IPS-20b (cell line): ENCODE measurements around the gene RHOB.

Experiments used
- H3K27ac ChIP-seq: one replicate; pipeline ENCODE4 v1.5.1; 2013; ENCODE audit warnings: low read length
- H3K27me3 ChIP-seq: 2 replicates; pipeline ENCODE4 v1.6.1; 2013; ENCODE audit warnings: mild to moderate bottlenecking, low read length, inconsistent platforms; ENCODE audit not compliant: insufficient read depth
- H3K36me3 ChIP-seq: 2 replicates; pipeline ENCODE4 v1.6.1; 2013; ENCODE audit warnings: low read depth, mild to moderate bottlenecking, inconsistent platforms, low read length, moderate library complexity; ENCODE audit not compliant: insufficient read depth
- H3K4me1 ChIP-seq: 2 replicates; pipeline ENCODE4 v1.6.1; 2013; ENCODE audit warnings: mild to moderate bottlenecking, control low read depth, inconsistent platforms, low read length, moderate library complexity; ENCODE audit not compliant: insufficient read depth
- H3K4me3 ChIP-seq: 2 replicates; pipeline ENCODE4 v1.5.1; 2013; ENCODE audit warnings: mild to moderate bottlenecking, low read length, inconsistent platforms
- H3K9ac ChIP-seq: 2 replicates; pipeline ENCODE4 v1.6.1; 2013; ENCODE audit warnings: low read depth, mild to moderate bottlenecking, inconsistent platforms, low read length, moderate library complexity
- H3K9me3 ChIP-seq: 2 replicates; pipeline ENCODE4 v1.6.1; 2013; ENCODE audit warnings: mild to moderate bottlenecking, low read depth, low read length, inconsistent platforms; ENCODE audit not compliant: insufficient read depth

RHOB gene

DNA sequence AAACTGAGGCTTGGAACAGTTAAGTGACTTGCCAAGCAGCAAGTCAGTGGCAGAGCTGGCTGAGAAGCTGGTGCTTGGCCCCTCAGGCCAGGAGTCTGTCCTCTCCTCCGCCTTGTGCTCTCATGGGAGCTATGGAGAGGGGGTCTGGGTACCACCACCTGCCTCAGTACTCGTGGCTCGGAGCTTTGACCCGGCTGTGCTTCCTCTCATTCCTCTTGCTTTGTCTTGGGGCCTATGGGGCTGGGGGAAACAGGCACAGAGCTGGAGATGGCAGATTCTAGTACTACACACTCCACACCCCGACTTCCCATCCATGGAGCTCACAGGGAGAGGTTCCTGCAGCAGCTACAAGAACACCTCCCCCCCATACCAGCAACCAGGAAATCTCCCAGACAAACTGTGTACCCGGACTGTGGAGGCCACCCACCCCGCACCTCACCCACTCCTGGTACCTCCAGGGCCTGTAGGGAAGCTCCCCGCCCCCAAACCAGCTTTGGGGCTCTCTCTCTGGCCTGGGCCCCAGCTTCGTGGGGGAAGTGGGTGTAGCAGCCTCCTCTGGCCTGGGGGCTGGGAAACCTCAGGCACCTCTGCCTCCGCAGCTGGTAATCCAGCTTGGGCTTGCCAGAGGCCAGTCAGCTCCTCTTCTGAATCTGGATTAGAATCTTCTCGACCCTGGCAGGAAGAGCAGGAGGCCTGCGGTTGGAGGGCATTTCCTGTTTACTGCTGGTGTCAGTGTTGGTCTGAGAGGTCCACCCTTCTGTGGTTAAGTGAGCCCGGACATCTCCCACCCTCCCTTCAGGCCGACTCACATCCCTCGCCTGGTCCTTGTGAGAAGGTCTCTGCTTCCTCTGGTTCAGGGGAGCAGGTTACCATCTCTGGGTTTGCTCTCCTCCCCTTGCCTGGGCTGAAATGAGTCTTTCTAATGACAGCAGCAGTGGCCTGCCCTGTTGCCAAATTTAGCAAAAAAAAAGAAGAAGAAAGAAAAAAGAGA, 22.3 kb upstream of the RHOB start:
- Histone ChIP-seq H3K9me3 (no peaks in the 10 kb centered on the region), H3K36me3 (no peaks in the 10 kb centered on the region), H3K4me1 (no peaks in the 10 kb centered on the region), H3K27me3 (no peaks in the 10 kb centered on the region), H3K9ac (no peak overlapping the region), H3K4me3 (no peak overlapping the region), H3K27ac (no peak overlapping the region)

DNA sequence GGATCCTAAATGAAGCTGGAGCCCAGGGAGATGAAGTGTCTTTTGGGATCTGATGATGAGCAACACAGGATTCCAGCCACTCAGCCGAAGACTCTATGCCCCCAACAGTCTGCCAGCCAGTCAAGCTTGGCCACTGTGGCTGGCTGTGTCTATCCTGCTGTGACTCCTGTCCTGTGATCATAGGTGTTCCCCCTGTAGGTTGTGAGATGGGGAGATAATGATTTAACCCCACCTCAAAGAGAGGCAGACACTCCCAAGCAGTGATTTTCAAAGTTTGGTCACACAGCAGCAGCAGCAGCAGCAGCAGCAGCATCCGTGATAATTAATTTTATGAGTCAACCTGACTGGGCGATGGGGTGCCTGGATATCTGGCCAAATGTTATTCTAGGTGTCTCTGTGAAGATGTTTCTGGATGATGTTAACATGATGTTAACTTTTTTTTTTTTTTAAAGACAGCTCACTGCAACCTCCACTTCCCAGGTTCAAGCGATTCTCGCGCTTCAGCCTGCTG, 21.4 kb upstream of the RHOB start:
- no peaks in the 10 kb centered on the region for H3K9me3 ChIP-seq
- H3K4me3 ChIP-seq: no peak overlapping the region
- H3K27ac ChIP-seq: no peak overlapping the region
- H3K9ac ChIP-seq: no peak overlapping the region
- no peaks in the 10 kb centered on the region for H3K4me1 ChIP-seq
- no peaks in the 10 kb centered on the region for H3K36me3 ChIP-seq
- no peaks in the 10 kb centered on the region for H3K27me3 ChIP-seq

DNA sequence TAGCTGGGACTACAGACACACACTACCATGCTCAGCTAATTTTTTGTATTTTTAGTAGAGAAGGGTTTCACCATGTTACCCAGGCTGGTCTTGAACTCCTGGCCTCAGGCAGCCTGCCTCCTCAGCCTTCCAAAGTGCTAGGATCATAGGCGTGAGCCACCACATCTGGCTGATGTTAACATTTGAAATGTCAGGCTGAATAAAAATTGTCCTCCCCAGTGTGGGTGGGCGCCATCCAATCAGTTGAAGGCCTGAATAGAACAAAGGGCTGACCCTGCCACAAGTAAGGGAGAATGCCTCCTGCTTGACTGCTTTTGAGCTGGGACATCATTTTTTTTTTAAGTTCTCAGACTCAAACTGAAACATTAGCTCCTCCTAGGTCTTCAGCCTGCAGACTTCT, 21.0 kb upstream of the RHOB start:
- Histone ChIP-seq H3K9ac (no peak overlapping the region; the same call in 1 of the 2 replicates), H3K4me3 (no peak overlapping the region), H3K4me1 (no peaks in the 10 kb centered on the region), H3K27ac (no peak overlapping the region), H3K36me3 (no peaks in the 10 kb centered on the region), H3K27me3 (no peaks in the 10 kb centered on the region), H3K9me3 (no peaks in the 10 kb centered on the region)

DNA sequence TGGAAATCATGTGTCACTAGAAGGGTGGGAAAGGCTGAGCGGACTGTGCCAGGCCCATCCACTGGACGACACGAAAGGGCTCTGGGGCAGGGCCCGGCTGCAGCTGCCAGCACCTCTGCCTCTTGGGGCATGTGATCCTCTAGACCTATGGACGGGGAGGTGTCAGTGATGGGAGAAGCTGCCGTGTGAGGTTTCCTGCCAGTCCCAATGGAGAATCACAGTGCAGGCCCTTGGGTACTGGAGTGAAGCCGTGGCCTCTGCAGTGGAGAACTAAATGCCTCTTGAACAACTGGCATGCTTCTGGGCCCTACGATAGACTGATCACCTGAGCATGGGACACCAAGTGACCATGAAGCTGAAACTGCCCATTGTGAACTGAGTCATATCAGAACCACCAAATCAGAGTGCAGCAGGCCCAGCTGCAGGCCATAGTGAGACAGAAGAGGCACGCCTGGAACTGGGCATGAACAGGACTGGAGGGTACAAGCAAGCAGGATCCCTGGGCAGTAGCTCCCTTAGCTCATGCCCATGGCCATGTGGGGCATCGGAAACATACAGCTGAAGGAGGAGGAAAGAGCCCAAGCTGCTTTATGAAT, 18.8 kb upstream of the RHOB start:
- no peaks in the 10 kb centered on the region for H3K9me3 ChIP-seq
- no peaks in the 10 kb centered on the region for H3K4me1 ChIP-seq

DNA sequence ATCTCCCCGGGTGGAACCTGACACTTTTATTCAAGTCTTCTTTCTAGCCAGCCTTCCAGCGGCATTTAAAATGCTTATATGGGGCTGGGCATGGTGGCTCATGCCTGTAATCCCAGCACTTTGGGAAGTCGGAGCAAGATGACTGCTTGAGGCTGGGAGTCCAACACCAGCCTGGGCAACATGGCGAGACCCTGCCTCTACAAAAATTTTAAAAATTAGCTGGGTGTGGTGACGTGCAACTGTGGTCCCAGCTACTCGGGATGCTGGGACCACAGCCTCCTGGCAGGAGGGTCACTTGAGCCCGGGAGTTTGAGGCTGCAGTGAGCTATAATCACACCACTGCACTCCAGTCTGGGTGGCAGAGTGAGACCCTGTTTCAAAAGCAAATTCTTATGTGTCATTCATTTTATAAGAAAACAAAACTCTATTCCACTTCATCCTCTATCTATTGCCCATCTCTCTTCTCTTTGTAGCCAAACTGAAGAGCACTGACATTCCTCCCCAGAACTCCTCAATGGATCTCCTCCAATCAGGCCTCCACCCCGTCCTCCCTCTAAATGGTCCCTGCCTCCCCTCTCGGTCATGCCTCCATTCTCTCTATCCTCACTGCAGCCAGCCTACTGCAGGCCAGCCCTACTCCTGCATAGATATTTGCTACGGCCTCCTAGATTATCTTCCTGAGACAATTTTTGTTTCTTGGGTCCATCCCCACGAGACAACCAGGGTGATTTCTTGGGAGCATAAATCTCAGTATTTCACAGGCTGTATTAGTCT, 18.0 kb upstream of the RHOB start:
- H3K4me3 ChIP-seq: no peak overlapping the region
- H3K27me3 ChIP-seq: no peaks in the 10 kb centered on the region
- no peaks in the 10 kb centered on the region for H3K9me3 ChIP-seq
- no peak overlapping the region for H3K9ac ChIP-seq
- H3K27ac ChIP-seq: no peak overlapping the region
- H3K36me3 ChIP-seq: no peaks in the 10 kb centered on the region
- H3K4me1 ChIP-seq: no peaks in the 10 kb centered on the region

More for the DNA sequence above, 18.8 kb upstream of the RHOB start:
- Histone ChIP-seq H3K36me3 (no peaks in the 10 kb centered on the region), H3K27ac (no peak overlapping the region), H3K27me3 (no peaks in the 10 kb centered on the region), H3K9ac (no peak overlapping the region), H3K4me3 (no peak overlapping the region)

DNA sequence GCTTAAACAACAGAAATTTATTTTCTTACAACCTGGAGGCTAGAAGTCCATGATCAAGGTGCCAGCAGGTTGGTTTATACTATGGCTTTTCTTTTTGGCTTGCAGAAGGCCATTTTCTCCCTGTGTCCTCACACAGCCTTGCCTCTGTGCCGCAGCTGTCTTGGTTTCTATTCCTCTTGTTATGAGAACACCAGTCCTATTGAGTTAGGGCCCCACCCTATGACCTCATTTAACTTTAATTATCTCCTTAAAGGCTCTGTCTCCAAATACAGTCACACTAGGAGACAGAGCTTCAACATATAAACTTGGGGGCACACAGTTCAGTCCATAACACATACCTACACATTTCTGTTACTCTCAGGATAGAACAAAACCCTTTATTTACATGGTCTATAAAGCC, 17.3 kb upstream of the RHOB start:
- H3K36me3 ChIP-seq: no peaks in the 10 kb centered on the region
- H3K27me3 ChIP-seq: no peaks in the 10 kb centered on the region
- H3K9ac ChIP-seq: no peak overlapping the region
- no peaks in the 10 kb centered on the region for H3K9me3 ChIP-seq
- no peaks in the 10 kb centered on the region for H3K4me1 ChIP-seq
- no peak overlapping the region for H3K4me3 ChIP-seq
- no peak overlapping the region for H3K27ac ChIP-seq

DNA sequence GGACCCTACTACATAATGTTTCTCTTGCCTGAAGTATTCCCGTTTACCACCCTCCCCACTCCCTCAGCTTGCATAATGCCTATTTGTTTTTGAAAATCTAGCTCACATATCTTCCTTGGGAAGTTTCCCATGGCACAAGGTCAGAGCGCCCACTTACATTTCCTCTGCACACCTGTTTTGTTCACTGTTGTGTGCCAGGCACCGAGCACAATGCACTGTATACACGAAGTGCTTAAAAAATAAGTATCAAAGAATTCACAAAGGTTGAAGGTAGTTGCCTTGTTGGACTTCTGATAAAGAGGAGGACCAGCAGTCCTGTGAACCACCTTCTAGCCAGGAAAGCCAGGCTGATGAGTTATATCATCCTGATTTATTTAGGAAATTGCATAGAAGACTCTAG, 16.8 kb upstream of the RHOB start:
- H3K9ac ChIP-seq: no peak overlapping the region
- no peaks in the 10 kb centered on the region for H3K9me3 ChIP-seq
- no peaks in the 10 kb centered on the region for H3K4me1 ChIP-seq
- H3K4me3 ChIP-seq: no peak overlapping the region
- no peak overlapping the region for H3K27ac ChIP-seq
- H3K36me3 ChIP-seq: no peaks in the 10 kb centered on the region
- no peaks in the 10 kb centered on the region for H3K27me3 ChIP-seq

DNA sequence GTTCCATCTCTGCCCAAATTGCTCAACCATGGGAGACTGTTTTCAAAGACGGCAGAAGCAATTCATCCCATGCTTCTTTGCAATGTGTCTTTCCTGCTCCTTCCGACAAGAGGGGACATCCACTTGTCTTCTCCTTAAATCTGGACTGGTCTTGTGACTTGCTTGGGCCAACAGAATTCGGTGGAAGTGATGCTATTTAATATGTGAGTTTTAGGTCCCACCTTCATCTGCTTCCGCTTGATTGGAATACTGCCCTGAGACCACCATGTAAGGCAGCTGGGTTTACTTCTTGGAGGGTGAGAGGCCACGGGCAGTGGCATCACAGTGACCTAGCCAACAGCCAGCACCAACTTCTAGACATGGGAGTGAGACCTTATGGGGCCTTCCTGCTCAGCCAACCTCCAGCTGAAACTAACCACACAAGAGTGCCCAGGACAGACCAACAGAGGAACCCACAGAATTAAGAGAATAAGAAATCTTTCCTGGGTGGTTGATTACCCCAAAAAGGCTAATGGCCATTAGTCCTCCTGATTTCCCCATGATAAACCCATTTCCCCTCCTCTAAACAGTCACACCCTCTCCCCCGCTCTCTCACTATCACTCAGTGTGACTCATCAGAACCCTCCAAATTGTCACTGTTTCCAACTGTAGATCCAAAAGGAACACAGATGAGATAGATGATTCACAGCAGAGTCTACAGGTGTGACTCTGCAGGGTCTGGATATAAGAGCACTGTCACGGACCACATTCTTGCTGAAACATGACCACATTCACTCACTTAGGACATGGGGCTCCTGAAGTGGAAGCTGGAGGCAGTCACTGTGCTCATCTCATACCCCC, 16.2 kb upstream of the RHOB start:
- H3K4me1 ChIP-seq: no peaks in the 10 kb centered on the region
- no peak overlapping the region for H3K27ac ChIP-seq

DNA sequence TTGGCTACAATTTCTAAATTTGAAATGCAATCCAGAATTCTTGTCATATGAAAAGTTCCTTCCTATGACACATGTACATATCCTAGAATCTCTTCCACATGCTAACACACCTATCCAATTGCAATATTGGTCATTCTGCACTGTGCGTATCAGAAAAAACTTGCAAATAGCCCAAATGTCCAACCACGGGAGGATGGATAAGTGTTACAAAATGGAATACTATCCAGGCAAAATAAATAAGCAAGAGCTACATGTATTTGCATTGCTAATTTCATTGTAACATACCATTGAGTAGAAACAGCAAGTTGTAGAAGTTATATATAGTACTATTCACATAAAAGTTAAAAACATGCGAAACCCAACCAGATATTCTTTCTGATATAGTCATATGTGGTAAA, 15.6 kb upstream of the RHOB start:
- Histone ChIP-seq H3K27me3 (no peaks in the 10 kb centered on the region), H3K9me3 (no peaks in the 10 kb centered on the region), H3K9ac (no peak overlapping the region), H3K36me3 (no peaks in the 10 kb centered on the region), H3K4me3 (no peak overlapping the region), H3K4me1 (no peaks in the 10 kb centered on the region), H3K27ac (no peak overlapping the region)

More for the DNA sequence above, 16.2 kb upstream of the RHOB start:
- Histone ChIP-seq H3K4me3 (no peak overlapping the region), H3K36me3 (no peaks in the 10 kb centered on the region), H3K9ac (no peak overlapping the region), H3K9me3 (no peaks in the 10 kb centered on the region), H3K27me3 (no peaks in the 10 kb centered on the region)

DNA sequence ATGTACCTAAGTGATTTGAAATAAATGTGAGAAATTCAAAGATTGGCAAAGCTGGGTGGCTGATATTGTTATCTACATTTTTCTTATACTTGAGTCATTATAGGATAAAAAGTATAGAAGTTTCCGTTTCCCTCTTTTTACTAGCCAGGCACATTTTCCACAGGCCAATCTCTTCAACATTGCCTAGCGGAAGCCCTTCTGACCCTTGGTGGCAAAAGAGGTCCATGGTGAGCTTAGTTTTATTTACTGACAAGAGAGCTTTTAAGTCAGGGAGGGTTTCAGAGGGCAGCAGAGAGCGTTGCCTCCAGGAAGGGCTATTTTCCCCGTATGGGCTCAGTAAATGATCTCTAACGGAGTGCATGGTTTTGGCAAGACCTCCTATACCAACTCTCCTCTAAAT, 15.1 kb upstream of the RHOB start:
- H3K27ac ChIP-seq: no peak overlapping the region
- H3K36me3 ChIP-seq: no peaks in the 10 kb centered on the region
- no peaks in the 10 kb centered on the region for H3K4me1 ChIP-seq
- no peak overlapping the region for H3K9ac ChIP-seq
- H3K9me3 ChIP-seq: no peaks in the 10 kb centered on the region
- H3K27me3 ChIP-seq: no peaks in the 10 kb centered on the region
- H3K4me3 ChIP-seq: no peak overlapping the region

DNA sequence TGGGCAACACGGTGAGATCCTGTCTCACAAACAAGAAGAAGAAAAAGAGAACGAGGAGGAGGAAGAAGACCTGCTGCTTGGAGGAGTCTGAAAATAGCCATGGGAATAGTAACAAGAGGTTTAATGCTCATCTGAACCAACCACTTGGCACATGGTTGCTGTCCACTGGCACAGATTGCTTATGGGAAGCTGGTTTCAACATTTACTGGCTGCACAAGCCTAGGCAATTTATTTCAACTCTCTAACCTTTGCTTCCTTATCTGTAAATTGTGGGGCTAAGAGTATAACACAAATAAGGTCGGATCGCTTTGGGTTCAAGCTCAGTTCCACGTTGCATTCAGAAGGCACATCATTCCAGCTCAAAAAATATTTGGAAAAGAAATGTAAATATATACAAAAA, 14.2 kb upstream of the RHOB start:
- Histone ChIP-seq H3K9ac (no peak overlapping the region), H3K9me3 (no peaks in the 10 kb centered on the region), H3K36me3 (no peaks in the 10 kb centered on the region), H3K27ac (no peak overlapping the region), H3K27me3 (no peaks in the 10 kb centered on the region), H3K4me1 (no peaks in the 10 kb centered on the region), H3K4me3 (no peak overlapping the region)
